ENCODE data around the gene HSF2BP. TPM values are rescaled to one million over a fixed set of nuclear protein-coding genes. Genes with fewer than 3 reads are reported as not detected.

HSF2BP gene
- 2.0 TPM for polyA plus RNA-seq (2012; ENCODE audit: insufficient read depth, insufficient read length, low read depth)

GRCh38 chr21:43659136-43660000, at the start of gene HSF2BP, which contains the start of gene RRP1B:
Gene HSF2BP (minus strand): TSS chr21:43659488. CDS start chr21:43658096, 1,392 bp downstream.
Gene RRP1B (plus strand): TSS chr21:43659560. CDS start chr21:43659665, 105 bp downstream.
- TF ChIP-seq CTCF (IDR thresholded peaks at IDR 0.05; ENCODE audit: low read depth, low read length): no peak
- Histone ChIP-seq H3K36me3 (peaks cover 34% of the 10 kb centered on the region), H3K9me3 (peaks cover 4% of the 10 kb centered on the region; the same call in 1 of the 2 replicates), H3K4me1 (peaks cover 6% of the 10 kb centered on the region), H3K4me3 (ENCODE audit: low read depth, low read length) (peak within 1 kb of the TSS; percentile 98), H3K27me3 (no peaks in the 10 kb centered on the region)
- DNase-seq: peak; percentile 89

GRCh38 chr21:43708745-43709381, 49.6 kb upstream of the HSF2BP start:
- no peaks in the 10 kb centered on the region for H3K36me3 ChIP-seq
- H3K4me1 ChIP-seq: no peaks in the 10 kb centered on the region
- H3K4me3 ChIP-seq (ENCODE audit: low read depth, low read length): no peak overlapping the region
- no peak for TF ChIP-seq CTCF (IDR thresholded peaks at IDR 0.05; ENCODE audit: low read depth, low read length)
- no peak for DNase-seq
- H3K9me3 ChIP-seq: no peaks in the 10 kb centered on the region
- no peaks in the 10 kb centered on the region for H3K27me3 ChIP-seq

- H3K27me3 ChIP-seq: no peaks in the 10 kb centered on the region
- H3K9me3 ChIP-seq: no peaks in the 10 kb centered on the region
- no peaks in the 10 kb centered on the region for H3K36me3 ChIP-seq
- no peak for DNase-seq
- no peak overlapping the region for H3K4me3 ChIP-seq (ENCODE audit: low read depth, low read length)
- TF ChIP-seq CTCF (IDR thresholded peaks at IDR 0.05; ENCODE audit: low read depth, low read length): no peak
- H3K4me1 ChIP-seq: no peaks in the 10 kb centered on the region
Observed at GRCh38 chr21:43707462-43707861, 48.2 kb upstream of the HSF2BP start.

GRCh38 chr21:43703035-43703880, 44.0 kb upstream of the HSF2BP start:
- Histone ChIP-seq H3K36me3 (no peaks in the 10 kb centered on the region), H3K4me1 (no peaks in the 10 kb centered on the region), H3K27me3 (no peaks in the 10 kb centered on the region), H3K9me3 (no peaks in the 10 kb centered on the region), H3K4me3 (ENCODE audit: low read depth, low read length) (no peak overlapping the region)
- no peak for DNase-seq
- no peak for TF ChIP-seq CTCF (IDR thresholded peaks at IDR 0.05; ENCODE audit: low read depth, low read length)

GRCh38 chr21:43702785-43703034, 43.4 kb upstream of the HSF2BP start:
- TF ChIP-seq CTCF (IDR thresholded peaks at IDR 0.05; ENCODE audit: low read depth, low read length): no peak
- no peaks in the 10 kb centered on the region for H3K36me3 ChIP-seq
- no peak for DNase-seq
- H3K4me1 ChIP-seq: no peaks in the 10 kb centered on the region
- H3K4me3 ChIP-seq (ENCODE audit: low read depth, low read length): no peak overlapping the region
- no peaks in the 10 kb centered on the region for H3K9me3 ChIP-seq
- no peaks in the 10 kb centered on the region for H3K27me3 ChIP-seq
